Heart left ventricle (tissue), 16 donors: Measurements from ENCODE around the gene PISD. TPM values are rescaled to one million over a fixed set of nuclear protein-coding genes. Genes with fewer than 3 reads are reported as not detected.
"Not testable (repeated sequence)": the region's sequence is repeated elsewhere in the genome, so short reads cannot be mapped to it uniquely, and the experiment has no call there.

Source experiments
- ATAC-seq, 4 donors: fragments of 200-7000 bp; cut with Tn5 transposase; one replicate each; pipeline ENCODE4 v1.9.1; 2020 to 2022; ENCODE audit warnings: moderate library complexity in 4 of 4, mild to moderate bottlenecking in 3 of 4, moderate number of reproducible peaks in 1 of 4
- DNase-seq, 5 donors: peaks; one replicate each; pipeline ENCODE4 v3.0.0-alpha.2; 2020
- H3K27ac ChIP-seq, 12 donors: fragments of 200-600 bp; sonication (generic) in 4 of 12; one replicate each; pipeline versions ENCODE4 v1.5.0 to v1.8.0; 2016 to 2022; ENCODE audit warnings: mild to moderate bottlenecking in 2 of 12
- H3K27me3 ChIP-seq, 9 donors: fragments of 200-600 bp; sonication (generic) in 2 of 9; one replicate each; pipeline versions ENCODE4 v1.5.1 to v1.8.0; 2016 to 2022; ENCODE audit warnings: mild to moderate bottlenecking in 3 of 9
- H3K36me3 ChIP-seq, 9 donors: fragments of 200-600 bp; sonication (generic) in 2 of 9; one replicate each; pipeline versions ENCODE4 v1.5.0 to v1.8.0; 2018 to 2022; ENCODE audit warnings: mild to moderate bottlenecking in 2 of 9
- H3K4me1 ChIP-seq, 12 donors: fragments of 200-600 bp; sonication (generic) in 4 of 12; one replicate each; pipeline versions ENCODE4 v1.5.0 to v1.8.0; 2016 to 2022; ENCODE audit warnings: mild to moderate bottlenecking in 3 of 12
- H3K4me3 ChIP-seq, 12 donors: fragments of 200-600 bp; sonication (generic) in 4 of 12; one replicate each; pipeline versions ENCODE4 v1.5.0 to v1.8.0; 2017 to 2022; ENCODE audit warnings: mild to moderate bottlenecking in 9 of 12, moderate library complexity in 4 of 12
- H3K9me3 ChIP-seq, 12 donors: fragments of 200-600 bp; sonication (generic) in 4 of 12; one replicate each; pipeline versions ENCODE4 v1.5.0 to v1.8.0; 2016 to 2022; ENCODE audit warnings: mild to moderate bottlenecking in 1 of 12
- CTCF ChIP-seq, 12 donors: fragments of 200-600 bp; sonication (generic) in 4 of 12; IDR thresholded peaks; one replicate each; pipeline versions ENCODE4 v1.5.0 to v1.8.0; 2018 to 2022; ENCODE audit warnings: antibody characterized with exemption in 12 of 12, mild to moderate bottlenecking in 5 of 12
- POLR2A ChIP-seq, 2 donors: fragments of 450-650 bp; IDR thresholded peaks; one replicate each; pipeline ENCODE4 v1.6.1; 2017; ENCODE audit warnings: antibody characterized with exemption in 2 of 2, mild to moderate bottlenecking in 2 of 2, moderate library complexity in 2 of 2
- WGBS, 4 donors: extraction: QIAGEN DNeasy Blood & Tissue Kit in 2 of 4; methylation state at CpG; one replicate each; pipeline versions ENCODE4 v1.1.5 to v1.1.7; 2013 to 2018; 5-methylcytosine and 5-hydroxymethylcytosine counted together
- intact Hi-C, 10 donors: fragments of 100-400 bp; cut with DNase I; formaldehyde crosslinking; loops; one replicate each; pipeline versions ENCODE4 v1.11.1 to v1.14.2; 2022
- polyA plus RNA-seq, 2 donors: library from polyadenylated mRNA; stranded (reverse); fragments of 200-250 nt; gene quantifications; one replicate each; pipeline ENCODE4 v1.2.3, GENCODE V29; 2013
- total RNA-seq, 9 donors: library from RNA; depleted of rRNA in 2 of 9; stranded (reverse); fragments of >200 nt in 2 of 9; fragmentation: NEBNext Ultra II Directional in 3 of 9; extraction: Animal tissue kit (Norgen Biotek cat#: 25700) in 3 of 9; gene quantifications; one replicate each; pipeline versions ENCODE4 v1.1.0 to v1.2.4, GENCODE V29; 2016 to 2023
- donor health status: ischemic (EF 13 %, LVEDD 7.1; RV severe dilation, severe dysfunction).
- donor health status: healthy with polysubstance abuse.
- donor health status: DM: no; HTN: yes; CAD: no.
- donor health status: DM: no; HTN: no; CAD: no.
- donor health status: ischemic (EF 25% LVEDD 6.9; RV normal size, moderate dysfunction).
- donor health status: ischemic (EF 25% LVEDD 5.7; RV mildly dilated, moderate dysfunction).
- donor health status: healthy.
- donor health status: DM: yes; HTN: yes; CAD: no.
- donor health status: ischemic (EF 35%, LVEDD 5.7; RV mildly dilated, moderate dysfunction).
- donor health status: nonischemic (EF 11% LVEDD 7.7; RV severe dilation, severe dysfunction).
- donor health status: DM: yes; HTN: yes; CAD: no.
- donor health status: PGD.
- donor health status: ischemic (EF 29% LVEDD 5.4; RV normal size, mild dysfunction).
- donor health status: nonischemic (EF 23%, LVEDD 6.1; RV moderate dilation, normal function).

Gene PISD
- total and polyA plus RNA-seq, 11 donors, result 12.3 to 38.1 (median 17.0) TPM

GRCh38 chr22:31662668-31663037 is 638 bp upstream of the PISD start:
- peak overlapping the region; percentile 33 to 100 (median 86) for H3K4me3 ChIP-seq
- WGBS, 4 donors, result 67 to 72% (median 70%) methylated on average over 8 of the region's 8 CpGs
- intact Hi-C loops, result loop anchor here in 7 of 10 donors (5.0 to 10.0 kb wide), 6 partner anchors 82 to 312 kb away; partner anchors contain the start of genes DEPDC5 (in 4 of the 7), PRR14L (in 4 of the 7) and YWHAH (in 4 of the 7)
- H3K36me3 ChIP-seq, result peaks cover 0 to 4% (median 0%) of the 10 kb centered on the region in 9 donors
- ATAC-seq, result no peak
- H3K9me3 ChIP-seq, result no peaks in the 10 kb centered on the region
- no peak for DNase-seq
- H3K27ac ChIP-seq, result peak overlapping the region in 10 of 12 donors; percentile 4 to 81 (median 54)
- TF ChIP-seq POLR2A (IDR thresholded peaks at IDR 0.05), result no peak
- TF ChIP-seq CTCF (IDR thresholded peaks at IDR 0.05), result no peak
- H3K27me3 ChIP-seq, result no peaks in the 10 kb centered on the region
- H3K4me1 ChIP-seq, result peaks cover 0 to 21% (median 13%) of the 10 kb centered on the region in 12 donors

GRCh38 chr22:31660860-31661341 is 1.1 kb downstream of the PISD start:
- H3K4me1 ChIP-seq, result peaks cover 0 to 21% (median 13%) of the 10 kb centered on the region in 12 donors
- H3K27ac ChIP-seq, result peak overlapping the region in 1 of 12 donors; percentile 62
- DNase-seq, H3K36me3 ChIP-seq, ATAC-seq, H3K9me3 ChIP-seq, H3K27me3 ChIP-seq: not testable (repeated sequence)
- 72 to 81% (median 75%) methylated on average over 10 of the region's 10 CpGs for WGBS, 4 donors
- intact Hi-C loops, result loop anchor here in 7 of 10 donors (5.0 to 10.0 kb wide), 6 partner anchors 84 to 314 kb away; partner anchors contain the start of genes DEPDC5 (in 4 of the 7), PRR14L (in 4 of the 7) and YWHAH (in 4 of the 7)
- peak overlapping the region in 10 of 12 donors; percentile 70 to 100 (median 92) for H3K4me3 ChIP-seq

GRCh38 chr22:31659246-31659645 is 2.8 kb downstream of the PISD start:
- Histone ChIP-seq H3K9me3 (no peaks in the 10 kb centered on the region), H3K36me3 (peaks cover 0 to 4% (median 0%) of the 10 kb centered on the region in 9 donors), H3K27ac (no peak overlapping the region), H3K4me3 (no peak overlapping the region), H3K27me3 (no peaks in the 10 kb centered on the region), H3K4me1 (peaks cover 0 to 21% (median 13%) of the 10 kb centered on the region in 12 donors)
- ATAC-seq (no peak), DNase-seq (no peak)
- intact Hi-C loops, result no loop called here
- TF ChIP-seq CTCF (IDR thresholded peaks at IDR 0.05) (no peak), POLR2A (IDR thresholded peaks at IDR 0.05) (no peak)
- WGBS, 4 donors, result 77 to 84% (median 80%) methylated on average over 7 of the region's 7 CpGs

- TF ChIP-seq CTCF (IDR thresholded peaks at IDR 0.05), result no peak
- no peak for DNase-seq
- Histone ChIP-seq H3K36me3 (peaks cover 0 to 13% (median 7%) of the 10 kb centered on the region in 9 donors), H3K27me3 (no peaks in the 10 kb centered on the region), H3K4me1 (peaks cover 0 to 10% (median 0%) of the 10 kb centered on the region in 12 donors), H3K27ac (no peak overlapping the region), H3K9me3 (no peaks in the 10 kb centered on the region), H3K4me3 (no peak overlapping the region)
- no peak for ATAC-seq
- WGBS, 4 donors, result 93 to 98% (median 97%) methylated on average over 5 of the region's 5 CpGs
- intact Hi-C loops, result no loop called here
These were observed 7.6 kb downstream of the PISD start for GRCh38 chr22:31654408-31654807.

GRCh38 chr22:31653944-31654343 is 8.1 kb downstream of the PISD start:
- no peak for DNase-seq
- Histone ChIP-seq H3K9me3 (no peaks in the 10 kb centered on the region), H3K4me3 (no peak overlapping the region), H3K27me3 (no peaks in the 10 kb centered on the region), H3K36me3 (peaks cover 0 to 18% (median 12%) of the 10 kb centered on the region in 9 donors), H3K4me1 (peaks cover 0 to 10% (median 0%) of the 10 kb centered on the region in 12 donors), H3K27ac (no peak overlapping the region)
- intact Hi-C loops, result no loop called here
- no peak for ATAC-seq
- 81 to 90% (median 88%) methylated on average over 2 of the region's 2 CpGs for WGBS, 4 donors
- TF ChIP-seq CTCF (IDR thresholded peaks at IDR 0.05), result no peak
- no peak for TF ChIP-seq POLR2A (IDR thresholded peaks at IDR 0.05)
